Astrocyte of the hippocampus (primary cell): ENCODE measurements around the gene UNC79.
"Not testable (repeated sequence)": the region's sequence is repeated elsewhere in the genome, so short reads cannot be mapped to it uniquely, and the experiment has no call there.

ENCODE experiments used
- DNase-seq: peaks from one replicate; pipeline ENCODE4 v3.0.0; 2011; ENCODE audit warnings: low read depth, low spot score

The UNC79 gene

DNA sequence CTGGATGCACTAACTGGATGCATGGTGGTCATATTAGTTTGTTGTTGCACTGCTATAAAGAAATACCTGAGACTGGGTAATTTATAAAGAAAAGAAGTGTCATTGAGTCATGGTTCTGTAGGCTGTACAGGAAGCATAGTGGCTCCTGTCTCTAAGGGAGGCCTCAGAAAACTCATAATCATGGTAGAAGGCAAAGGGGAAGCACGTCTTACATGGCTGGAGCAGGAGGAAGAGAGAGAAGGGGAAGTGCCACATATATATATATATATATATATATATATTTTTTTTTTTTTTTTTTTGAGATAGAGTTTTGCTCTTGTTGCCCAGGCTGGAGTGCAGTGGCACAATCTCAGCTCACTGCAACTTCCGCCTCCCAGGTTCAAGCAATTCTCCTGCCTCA lies 62.9 kb downstream of the UNC79 start:
- not testable (repeated sequence) for DNase-seq

DNA sequence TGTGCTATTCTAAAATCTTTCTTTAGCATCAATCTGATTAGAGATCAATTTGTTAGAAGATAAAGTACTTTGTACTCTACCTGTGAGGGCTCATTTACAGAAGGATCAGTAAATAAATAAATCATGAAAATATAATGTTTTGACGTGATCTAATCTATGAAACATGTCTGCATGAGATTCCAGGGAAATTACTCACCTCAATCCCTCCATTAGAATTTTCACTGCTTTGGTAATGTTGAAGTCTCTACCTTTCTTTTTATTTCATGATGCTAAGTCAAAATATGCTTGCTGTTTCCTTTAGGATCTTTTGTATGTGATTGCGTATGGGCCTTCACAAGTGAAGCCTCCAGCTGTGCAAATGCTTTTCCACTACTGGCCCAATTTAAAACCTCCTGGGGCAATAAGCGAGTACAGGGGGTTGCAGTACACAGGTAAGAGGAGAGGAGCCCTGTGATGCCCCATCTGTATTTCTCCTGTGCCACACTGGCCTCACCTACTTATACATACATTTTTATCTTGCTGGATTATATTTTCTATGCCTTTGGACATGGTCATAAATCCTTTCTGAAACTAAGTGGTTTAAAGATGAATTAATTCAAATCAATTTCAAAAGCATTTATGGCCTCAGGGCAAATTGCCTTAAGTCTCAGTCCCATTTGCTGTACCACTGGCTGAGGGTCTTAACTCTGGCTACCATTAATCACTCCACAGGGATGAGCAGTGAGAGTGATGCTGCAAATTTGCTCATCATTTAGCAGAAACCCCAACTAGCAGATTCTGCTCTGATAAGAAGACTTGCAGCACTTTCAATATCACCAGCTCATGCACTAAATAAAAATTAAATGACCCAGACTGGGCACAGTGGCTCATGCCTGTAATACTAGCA lies 66.4 kb downstream of the UNC79 start:
- peak; percentile 1 for DNase-seq

DNA sequence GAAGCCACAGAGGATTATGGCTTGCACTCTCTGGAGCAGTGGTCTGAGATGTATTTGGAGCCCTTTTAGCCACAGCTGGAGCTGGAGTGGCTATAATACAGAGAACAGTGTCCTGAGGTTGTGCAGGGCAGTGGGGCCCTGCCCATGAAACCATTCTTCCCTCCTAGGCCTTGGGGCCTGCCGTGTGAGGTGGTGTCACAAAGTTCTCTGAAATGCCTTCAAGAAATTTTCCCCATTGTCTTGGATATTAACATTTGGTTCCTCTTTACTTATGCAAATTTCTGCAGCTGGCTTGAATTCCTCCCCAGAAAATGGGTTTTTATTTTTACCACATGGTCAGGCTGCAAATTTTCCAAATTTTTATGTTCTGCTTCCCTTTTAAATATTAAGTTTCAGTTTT lies 79.3 kb downstream of the UNC79 start:
- no peak for DNase-seq

DNA sequence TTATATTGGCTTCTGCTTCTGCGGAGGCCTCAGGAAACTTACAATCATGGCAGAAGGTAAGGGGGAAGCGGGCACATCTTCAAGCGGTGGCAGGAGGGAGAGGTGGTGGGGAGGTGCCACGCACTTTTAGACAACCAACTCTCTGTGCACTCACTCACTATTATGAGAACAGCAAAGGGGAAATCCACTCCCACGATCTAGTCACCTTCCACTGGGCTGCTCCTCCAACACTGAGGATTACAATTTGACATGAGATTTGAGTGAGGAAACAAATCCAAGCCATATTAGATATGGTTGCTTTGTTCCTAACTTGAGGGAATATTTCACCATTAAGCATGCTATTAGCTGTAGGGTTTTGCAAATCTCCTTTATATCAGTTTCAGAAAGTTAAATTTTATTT lies 80.3 kb downstream of the UNC79 start:
- no peak for DNase-seq

DNA sequence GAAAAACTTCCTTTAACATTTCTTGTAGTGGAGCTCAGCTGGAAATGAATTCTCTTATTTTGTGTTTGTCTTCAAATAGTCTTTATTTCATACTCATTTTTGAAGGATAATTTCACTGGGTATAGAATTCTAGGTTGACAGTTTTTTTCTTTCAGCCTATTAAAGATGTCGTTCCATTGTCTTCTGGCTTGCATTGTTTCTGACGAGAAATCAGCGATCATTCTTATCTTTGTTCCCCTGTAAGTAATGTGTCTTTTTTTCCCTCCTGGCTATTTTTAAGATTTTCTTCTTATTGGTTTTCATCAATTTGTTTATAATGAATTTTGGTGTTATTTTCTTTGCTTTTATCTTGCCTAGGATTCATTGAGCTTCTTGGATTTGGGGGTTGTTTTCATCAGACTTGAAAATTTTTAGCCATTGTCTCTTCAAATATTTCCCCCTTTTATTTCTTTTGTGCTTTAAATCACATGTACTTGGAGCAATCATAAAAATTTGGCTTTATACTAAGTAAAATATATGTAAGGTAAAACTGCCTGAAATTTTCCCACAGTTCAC lies 89.4 kb downstream of the UNC79 start:
- DNase-seq: no peak

DNA sequence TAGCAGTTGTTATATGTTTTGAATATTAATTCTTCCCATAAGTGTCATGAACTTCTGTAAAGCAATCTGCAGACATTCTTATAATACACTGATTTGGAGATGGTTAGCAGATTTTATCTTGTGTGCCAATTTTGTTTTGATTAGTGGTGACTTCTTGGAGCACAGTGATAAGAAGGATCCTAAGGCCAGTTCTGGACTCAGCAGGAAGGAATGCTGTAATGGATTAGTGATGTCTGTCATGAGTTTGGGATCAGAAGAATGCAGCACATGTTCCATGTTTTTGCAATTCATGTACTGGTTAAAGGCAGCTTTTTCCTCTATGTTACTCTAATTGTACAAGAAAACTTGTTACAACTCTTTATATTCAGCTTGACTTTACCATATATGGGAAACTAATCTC lies 91.5 kb downstream of the UNC79 start:
- no peak for DNase-seq

DNA sequence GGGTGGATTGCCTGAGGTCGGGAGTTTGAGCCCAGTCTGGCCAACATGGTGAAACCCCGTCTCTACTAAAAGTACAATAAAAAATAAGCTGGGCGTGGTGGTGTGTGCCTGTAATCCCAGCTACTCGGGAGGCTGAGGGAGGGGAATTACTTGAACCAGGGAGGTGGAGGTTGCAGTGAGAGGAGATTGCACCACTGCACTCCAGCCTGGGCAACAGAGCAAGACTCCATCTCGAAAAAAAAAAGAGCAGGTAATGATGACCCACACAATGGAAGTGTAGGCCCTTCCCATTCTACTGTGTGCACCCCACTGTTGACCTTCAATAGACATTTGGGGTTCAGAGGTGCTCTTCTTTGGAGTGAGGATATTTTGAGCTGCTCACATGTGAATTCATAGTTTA lies 94.5 kb downstream of the UNC79 start:
- DNase-seq: not testable (repeated sequence)

DNA sequence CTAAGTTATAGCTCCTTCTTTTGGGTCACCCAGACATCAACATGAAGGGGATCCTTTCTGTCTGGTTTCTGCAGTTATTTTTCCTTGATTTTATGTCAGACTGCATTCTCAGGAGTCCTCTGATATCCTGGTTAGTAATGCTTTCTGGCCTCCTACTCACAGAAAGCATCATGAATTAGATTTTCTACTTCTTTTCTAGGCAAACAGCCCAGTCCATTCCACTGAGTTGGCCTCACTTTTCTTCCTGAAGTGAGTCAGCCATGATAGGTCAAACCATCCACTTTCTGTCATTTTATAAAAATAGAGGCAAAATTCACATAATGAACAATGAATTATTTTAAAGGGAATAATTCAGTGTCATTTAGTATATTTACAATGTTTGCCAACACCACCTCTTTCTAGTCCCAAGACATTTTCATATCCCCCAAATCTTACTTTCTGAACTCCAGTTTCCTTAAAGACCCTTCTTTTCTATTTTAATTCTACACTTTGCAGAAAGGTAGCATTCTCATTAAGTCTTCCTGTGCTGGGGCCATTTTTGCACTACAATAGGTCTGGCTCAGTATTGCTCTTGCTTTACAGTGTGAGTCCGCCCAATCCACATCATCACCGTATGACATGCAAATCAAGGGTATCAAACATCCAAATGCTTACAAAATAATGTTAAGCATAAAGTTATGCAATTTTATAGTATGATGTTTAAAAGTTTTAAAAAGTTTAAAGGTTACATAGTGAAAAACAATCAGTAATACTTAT lies 95.1 kb downstream of the UNC79 start:
- DNase-seq: peak; percentile 39

DNA sequence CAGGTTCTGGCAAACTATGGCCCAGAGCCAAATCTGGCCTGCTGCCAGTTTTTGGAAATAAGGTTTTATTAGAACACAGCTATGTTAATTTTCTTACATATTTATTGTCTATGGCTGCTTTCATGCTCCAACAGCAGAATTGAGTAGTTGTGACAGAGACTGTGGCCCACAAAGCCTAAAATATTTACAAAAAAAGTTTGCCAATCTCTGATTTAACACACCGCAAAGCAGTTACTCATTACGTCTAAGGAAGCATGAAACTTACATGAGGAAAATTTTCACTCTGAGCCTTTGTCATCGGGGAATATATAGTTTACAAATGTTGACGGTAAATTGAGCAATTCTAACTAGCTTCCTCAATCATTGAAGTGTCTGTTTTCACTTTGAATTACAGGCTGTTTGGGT lies 96.5 kb downstream of the UNC79 start:
- DNase-seq: no peak

DNA sequence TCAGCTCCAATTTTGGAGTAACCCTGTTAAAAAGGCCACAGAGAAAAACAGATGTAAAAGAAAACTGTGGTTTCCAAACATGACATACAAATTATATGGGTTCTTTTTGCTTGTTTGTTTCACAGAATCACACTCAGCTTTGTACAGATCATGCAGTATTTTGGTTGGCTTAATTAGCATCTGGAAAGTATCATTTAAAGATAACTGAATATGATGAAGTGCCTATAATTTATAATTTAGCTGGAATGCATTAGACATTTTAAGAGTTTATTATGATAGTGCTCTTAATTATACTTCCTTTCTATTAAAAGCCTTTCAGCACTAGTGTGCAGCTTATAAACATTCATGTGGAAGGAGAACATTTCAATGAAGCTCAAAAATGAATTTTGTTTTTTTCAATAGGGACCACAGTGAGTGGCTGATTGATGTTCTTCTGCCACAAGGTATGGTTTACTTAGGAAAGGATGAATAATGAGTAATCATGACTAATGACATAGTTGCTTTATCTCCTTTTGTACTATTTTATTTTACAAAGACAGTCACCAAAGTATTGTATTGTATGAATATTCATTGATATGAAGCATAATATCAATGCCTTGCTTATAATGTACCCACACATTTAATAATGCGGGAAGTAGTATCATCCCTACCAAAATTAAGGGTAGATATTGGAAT lies 98.3 kb downstream of the UNC79 start:
- DNase-seq: no peak

DNA sequence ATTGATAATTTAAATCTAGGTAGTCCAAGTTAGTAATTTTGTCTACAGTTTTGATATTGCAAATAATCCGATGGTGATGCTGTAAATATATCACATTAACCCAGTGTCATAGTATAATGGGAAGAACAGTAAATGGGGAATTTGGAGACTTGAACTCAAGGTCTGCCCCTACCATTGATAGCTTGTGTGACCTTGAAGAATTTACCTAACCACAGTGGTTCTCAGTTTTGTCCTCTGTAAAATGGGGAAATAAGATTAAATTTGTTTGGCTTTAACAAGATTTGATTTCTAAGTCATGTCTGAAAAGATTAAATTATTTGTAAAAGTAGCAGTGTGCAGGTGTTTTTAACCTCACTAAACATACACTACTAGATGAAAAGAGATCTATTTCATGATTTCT lies 100.9 kb downstream of the UNC79 start:
- DNase-seq: no peak

DNA sequence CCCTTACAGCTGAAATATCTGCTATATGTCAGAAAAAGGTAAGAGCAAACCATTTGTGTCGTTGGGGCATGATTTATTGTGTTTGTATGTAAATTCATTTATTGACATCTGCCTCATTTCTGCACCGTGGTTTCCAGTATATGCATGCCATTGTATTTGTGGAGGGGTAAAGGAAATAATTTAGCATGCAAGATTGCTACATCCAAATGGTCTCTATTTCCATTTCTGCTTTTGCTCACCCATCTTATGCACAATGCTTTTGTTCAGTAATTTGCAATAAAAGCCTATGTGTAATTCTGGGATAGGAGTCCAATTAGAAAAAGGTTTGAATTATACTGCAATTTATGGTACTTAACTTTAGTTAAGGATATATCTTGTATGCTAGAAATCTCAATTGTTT lies 101.8 kb downstream of the UNC79 start:
- no peak for DNase-seq

DNA sequence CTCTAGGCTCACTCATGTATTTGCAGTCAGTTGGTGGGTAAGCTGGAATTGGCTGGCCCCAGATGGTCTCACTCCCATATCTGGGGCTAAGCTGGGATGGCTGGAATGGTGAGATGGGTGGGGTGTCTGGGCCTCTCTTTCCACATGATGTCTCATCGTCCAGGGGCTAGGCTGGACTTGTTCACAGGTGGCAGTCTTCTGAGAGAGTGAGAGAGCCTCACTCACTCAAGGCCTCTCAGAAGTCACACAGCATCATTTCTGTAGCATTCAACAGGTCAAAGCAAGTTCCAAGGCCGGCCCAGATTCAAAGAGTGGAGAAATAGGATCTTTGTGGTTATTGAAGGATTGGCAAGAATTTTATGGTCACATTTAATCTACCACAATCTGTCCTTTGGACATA lies 102.7 kb downstream of the UNC79 start:
- no peak for DNase-seq

DNA sequence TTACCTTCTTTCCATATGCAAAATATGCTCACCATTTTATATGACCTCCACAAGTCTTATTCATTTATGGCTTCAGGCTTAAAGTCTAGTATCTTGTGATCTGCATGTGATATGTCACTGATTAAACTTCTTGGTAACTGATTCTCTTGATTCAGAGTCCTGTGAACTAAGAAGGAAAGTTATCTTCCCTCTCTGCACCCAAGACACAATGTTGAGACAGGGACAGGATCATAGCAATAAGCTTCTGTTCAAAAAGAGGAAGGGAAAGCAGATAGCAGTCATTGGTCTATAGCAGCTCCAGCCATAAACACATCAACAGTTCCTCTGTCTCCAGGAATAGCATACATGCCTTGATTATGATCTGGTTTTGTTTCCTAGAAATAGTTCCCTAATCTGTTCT lies 103.1 kb downstream of the UNC79 start:
- no peak for DNase-seq

DNA sequence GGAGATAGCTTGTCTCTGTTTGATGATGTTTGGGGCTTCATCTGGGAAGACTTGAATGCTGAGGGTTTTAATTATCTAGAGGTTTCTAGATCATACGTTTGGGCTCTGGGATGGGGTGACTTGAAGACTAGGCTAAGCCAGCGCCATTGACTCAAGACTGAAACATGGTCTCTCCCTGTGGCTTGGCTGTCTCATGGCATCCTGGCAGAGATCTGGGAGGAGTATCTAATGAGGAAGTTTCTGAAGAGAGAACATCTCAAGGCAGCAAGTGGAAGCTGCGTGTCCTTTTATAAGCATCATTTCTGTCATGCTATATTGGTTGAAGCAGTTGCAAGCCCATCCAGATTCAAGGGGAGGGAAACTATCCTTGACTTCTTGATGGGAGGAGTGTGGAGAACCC lies 104.8 kb downstream of the UNC79 start:
- no peak for DNase-seq

DNA sequence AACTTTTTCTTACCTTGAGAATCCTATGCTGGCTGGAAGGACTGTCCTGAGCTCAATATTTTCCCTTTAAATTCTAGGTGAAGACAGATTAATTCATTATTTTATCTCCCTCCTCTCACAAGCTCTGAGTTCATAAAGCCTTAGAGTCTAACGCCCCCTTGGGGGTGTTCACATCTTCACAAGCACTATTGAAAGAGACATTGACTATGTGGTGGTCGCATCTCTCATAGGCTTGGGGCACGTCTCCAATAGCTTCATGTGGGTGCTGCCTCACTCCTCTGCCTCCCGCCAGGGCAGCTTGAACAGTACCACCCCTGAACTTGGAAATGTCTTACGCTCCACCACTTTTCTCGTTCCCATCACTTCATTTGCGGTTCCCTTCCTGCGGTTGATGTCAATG lies 106.2 kb downstream of the UNC79 start:
- no peak for DNase-seq

DNA sequence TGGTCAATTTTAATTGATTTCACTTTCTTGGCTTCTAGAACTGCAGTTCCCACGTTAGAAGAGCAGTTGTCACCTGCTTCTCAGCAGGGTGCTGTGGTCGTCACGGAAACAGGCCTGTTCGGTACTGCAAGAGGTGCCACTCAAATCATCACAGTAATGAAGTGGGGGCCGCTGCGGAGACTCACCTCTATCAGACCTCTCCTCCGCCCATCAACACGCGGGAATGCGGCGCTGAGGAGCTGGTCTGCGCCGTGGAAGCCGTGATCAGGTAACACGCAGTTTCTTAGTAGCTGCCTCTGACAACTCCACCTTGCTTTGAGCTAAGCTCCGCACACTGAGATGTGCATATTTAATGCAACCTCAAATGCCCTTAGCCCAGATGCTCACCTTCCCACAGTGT lies 107.2 kb downstream of the UNC79 start:
- no peak for DNase-seq

DNA sequence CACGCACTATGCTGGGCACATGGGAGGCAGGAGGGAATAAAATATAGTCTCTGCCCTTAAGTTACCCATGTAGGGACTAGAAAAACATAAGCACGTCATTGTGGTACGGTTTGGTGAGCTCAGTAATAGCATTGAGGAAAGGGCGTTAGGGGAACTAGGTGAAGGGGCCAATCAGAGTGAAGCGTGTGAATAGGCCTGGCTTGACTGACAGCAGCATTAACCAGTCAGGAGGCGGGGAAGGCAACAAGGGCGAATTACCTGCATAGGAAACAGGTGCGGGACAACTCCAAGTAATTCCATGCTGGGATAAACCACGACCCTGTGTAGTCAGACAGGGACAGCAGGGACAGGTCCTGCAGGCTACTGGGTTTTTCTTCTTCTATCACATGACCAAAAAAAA lies 107.7 kb downstream of the UNC79 start:
- DNase-seq: no peak

DNA sequence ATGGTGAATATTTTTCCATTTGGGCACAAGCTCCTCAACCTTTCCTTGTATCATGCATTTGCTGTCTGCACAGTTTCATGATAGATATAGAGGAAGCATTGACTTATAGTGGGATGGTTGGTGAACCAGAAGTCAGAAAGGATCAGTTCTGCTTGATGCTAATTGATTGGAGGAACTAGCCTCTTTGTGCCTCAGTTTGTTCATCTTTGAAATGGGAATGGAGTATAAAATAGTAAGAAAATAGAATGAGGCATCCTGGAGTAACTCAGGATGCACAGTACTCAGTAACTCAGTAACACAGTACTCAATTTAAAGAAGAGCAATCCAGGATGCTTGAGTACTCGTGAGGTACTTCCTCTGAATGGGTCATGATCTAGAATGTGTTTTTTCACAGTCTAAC lies 109.5 kb downstream of the UNC79 start:
- no peak for DNase-seq

DNA sequence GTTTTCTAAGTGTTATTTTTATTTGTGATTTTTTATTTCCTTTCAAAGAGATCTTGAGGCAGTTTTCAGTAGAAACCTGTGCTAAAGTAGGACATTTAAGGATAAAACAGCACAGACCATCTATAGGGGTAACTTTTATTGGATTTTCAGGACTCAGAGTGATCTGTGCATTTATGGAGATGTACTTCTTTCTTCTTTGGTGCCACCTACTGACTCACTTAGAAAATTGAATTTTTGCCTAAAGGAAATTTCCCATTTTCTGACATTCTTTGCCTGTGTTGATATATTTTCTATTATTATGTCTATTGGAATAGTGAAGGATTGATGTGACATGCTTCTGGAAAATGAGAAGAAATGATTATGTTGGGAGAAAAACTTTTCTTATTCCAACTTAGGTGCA lies 113.0 kb downstream of the UNC79 start:
- DNase-seq: peak; percentile 24

DNA sequence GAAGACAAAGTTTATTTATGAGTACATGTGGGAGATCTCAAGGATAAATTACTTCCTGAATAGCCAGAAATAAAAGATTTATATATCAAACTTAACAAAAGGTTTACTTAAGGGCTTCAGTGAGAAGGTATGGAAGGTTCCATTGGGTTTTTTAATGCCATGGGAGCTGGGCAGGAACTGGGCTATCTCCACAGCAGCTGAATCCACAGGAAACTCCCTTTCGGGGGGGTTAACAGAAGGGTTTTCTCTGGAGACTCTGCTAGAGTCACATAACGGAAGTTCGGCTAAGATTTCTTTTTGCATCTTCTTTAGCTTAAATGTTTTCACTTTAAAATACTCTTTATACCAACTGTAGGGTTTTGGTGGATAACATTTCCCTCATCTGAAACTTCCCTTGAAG lies 113.5 kb downstream of the UNC79 start:
- DNase-seq: no peak

DNA sequence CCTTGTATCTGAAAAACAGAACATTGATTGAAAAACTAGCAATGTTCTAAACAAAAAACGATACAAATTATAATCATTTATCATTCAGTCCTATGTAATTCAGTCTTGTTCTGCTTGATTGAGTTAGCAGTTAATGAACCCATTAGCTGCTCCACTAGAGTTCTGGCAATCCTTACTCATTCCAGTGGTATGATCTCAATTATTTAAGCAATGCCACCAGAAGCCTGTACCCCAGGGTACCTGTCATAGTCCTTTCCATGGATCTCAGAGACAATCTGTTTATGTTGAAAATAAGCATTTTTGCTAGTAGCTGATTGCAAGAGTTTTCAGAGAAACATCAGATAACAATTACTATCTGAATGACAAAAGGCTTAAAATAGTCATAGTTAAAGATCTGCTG lies 115.9 kb downstream of the UNC79 start:
- no peak for DNase-seq
